Right lobe of liver (tissue), 6 donors: ENCODE results near the gene KCNN1. TPM values are rescaled to one million over a fixed set of nuclear protein-coding genes. Genes with fewer than 3 reads are reported as not detected.

Experiments used
- ATAC-seq, 4 donors: fragments of 200-7000 bp; cut with Tn5 transposase; one replicate each; pipeline ENCODE4 v1.9.1; 2020; ENCODE audit warnings: mild to moderate bottlenecking in 4 of 4, moderate library complexity in 4 of 4
- DNase-seq, 3 donors: peaks; one replicate each; pipeline ENCODE4 v3.0.0-alpha.2; 2020
- H3K27ac ChIP-seq, 3 donors: fragments of 200-600 bp; one replicate each; pipeline ENCODE4 v1.8.0; 2022
- H3K27me3 ChIP-seq, 2 donors: fragments of 200-600 bp; one replicate each; pipeline ENCODE4 v1.8.0; 2022
- H3K36me3 ChIP-seq, 4 donors: fragments of 200-600 bp; sonication (generic) in 1 of 4; one replicate each; pipeline versions ENCODE4 v1.5.1 to v1.8.0; 2017 to 2022; ENCODE audit warnings: control low read depth in 1 of 4
- H3K4me1 ChIP-seq, 4 donors: fragments of 200-600 bp; sonication (generic) in 1 of 4; one replicate each; pipeline versions ENCODE4 v1.5.1 to v1.8.0; 2017 to 2022; ENCODE audit warnings: control low read depth in 1 of 4
- H3K4me3 ChIP-seq, 3 donors: fragments of 200-600 bp; one replicate each; pipeline ENCODE4 v1.8.0; 2022
- H3K9me3 ChIP-seq, 4 donors: fragments of 200-600 bp; sonication (generic) in 1 of 4; one replicate each; pipeline versions ENCODE4 v1.5.1 to v1.8.0; 2017 to 2022; ENCODE audit warnings: control low read depth in 1 of 4
- CTCF ChIP-seq, 4 donors: fragments of 200-600 bp in 3 of 4; fragments of 450-650 bp in 1 of 4; IDR thresholded peaks; one replicate each; pipeline versions ENCODE4 v1.5.1 to v1.8.0; 2016 to 2022; ENCODE audit warnings: antibody characterized with exemption in 4 of 4, mild to moderate bottlenecking in 2 of 4
- POLR2A ChIP-seq: fragments of 450-650 bp; IDR thresholded peaks from one replicate; pipeline ENCODE4 v1.6.1; 2017; ENCODE audit warnings: antibody characterized with exemption, mild to moderate bottlenecking
- WGBS: methylation state at CpG from one replicate; pipeline ENCODE4 v1.1.6; 2018; ENCODE audit warnings: low coverage, low lambda C conversion rate; ENCODE audit not compliant: insufficient coverage; ENCODE audit errors: missing lambda C conversion rate; 5-methylcytosine and 5-hydroxymethylcytosine counted together
- intact Hi-C, 2 donors: fragments of 100-400 bp; cut with DNase I; formaldehyde crosslinking; loops; one replicate each; pipeline versions ENCODE4 v1.11.2 to v1.14.1; 2022
- small RNA-seq, 2 experiments: library from RNA; depleted of rRNA; stranded (forward); fragments of <200 nt; gene quantifications; one replicate each; pipeline ENCODE3, GENCODE V24; 2016
- total RNA-seq, 6 experiments: library from RNA; depleted of rRNA in 2 of 6; stranded (reverse); fragments of >200 nt in 2 of 6; fragmentation: NEBNext Ultra II Directional in 3 of 6; extraction: Animal tissue kit (Norgen Biotek cat#: 25700) in 3 of 6; gene quantifications; one replicate each; pipeline versions ENCODE4 v1.1.0 to v1.2.4, GENCODE V29; 2016 to 2023
- donor health status: DM: no; HTN: yes; CAD: no.
- donor health status: DM: no; HTN: no; CAD: no.
- donor health status: DM: no; HTN: no; CAD: no.
- donor health status: DM: no; HTN: yes; CAD: no.
- donor health status: DM: no; HTN: yes; CAD: no.

Gene KCNN1
- total RNA-seq, 6 experiments from 2014 or later = not detected

GRCh38 chr19:18044825-18045304 is 78.0 kb downstream of the KCNN1 start:
- peak; percentile 61 to 78 (median 73) for ATAC-seq
- WGBS = 0% methylated on average over 6 of the region's 12 CpGs

GRCh38 chr19:18045307-18046050 is 78.6 kb downstream of the KCNN1 start:
- peak overlapping the region; percentile 84 to 96 (median 96) for H3K27ac ChIP-seq
- H3K36me3 ChIP-seq = no peaks in the 10 kb centered on the region
- DNase-seq (no peak), ATAC-seq (no peak)
- no peaks in the 10 kb centered on the region for H3K27me3 ChIP-seq
- peak overlapping the region; percentile 32 to 54 (median 41) for H3K4me3 ChIP-seq
- TF ChIP-seq POLR2A (no peak), CTCF (IDR thresholded peaks at IDR 0.05) (no peak)
- peaks cover 0 to 42% (median 15%) of the 10 kb centered on the region in 4 donors for H3K4me1 ChIP-seq
- intact Hi-C loops = no loop called here
- no peaks in the 10 kb centered on the region for H3K9me3 ChIP-seq
- WGBS = 63% methylated on average over 5 of the region's 7 CpGs

More at GRCh38 chr19:18044825-18045304, 78.0 kb downstream of the KCNN1 start:
- peak; percentile 79 to 86 (median 85) for DNase-seq
- H3K4me3 ChIP-seq = peak overlapping the region; percentile 32 to 54 (median 41)
- peak overlapping the region; percentile 84 to 96 (median 96) for H3K27ac ChIP-seq
- H3K36me3 ChIP-seq = no peaks in the 10 kb centered on the region
- intact Hi-C loops = no loop called here
- peak; percentile 34 for TF ChIP-seq POLR2A
- no peak for TF ChIP-seq CTCF (IDR thresholded peaks at IDR 0.05)
- H3K4me1 ChIP-seq = peaks cover 0 to 36% (median 14%) of the 10 kb centered on the region in 4 donors
- no peaks in the 10 kb centered on the region for H3K27me3 ChIP-seq
- H3K9me3 ChIP-seq = no peaks in the 10 kb centered on the region

GRCh38 chr19:18046059-18046718 is 79.3 kb downstream of the KCNN1 start:
- H3K27ac ChIP-seq = peak overlapping the region; percentile 84 to 96 (median 96)
- DNase-seq = peak in 1 of 3 donors; percentile 79
- WGBS = 48% methylated on average over 14 of the region's 14 CpGs

GRCh38 chr19:18049385-18049784 is 82.5 kb downstream of the KCNN1 start:
- Histone ChIP-seq H3K9me3 (no peaks in the 10 kb centered on the region), H3K27ac (peak overlapping the region; percentile 89 to 99 (median 96)), H3K4me1 (peaks cover 0 to 62% (median 20%) of the 10 kb centered on the region in 4 donors), H3K36me3 (no peaks in the 10 kb centered on the region), H3K27me3 (no peaks in the 10 kb centered on the region), H3K4me3 (peak overlapping the region in 1 of 3 donors; percentile 8)
- 18% methylated on average over 8 of the region's 10 CpGs for WGBS
- peak; percentile 66 to 83 (median 78) for ATAC-seq
- TF ChIP-seq POLR2A (peak; percentile 72), CTCF (IDR thresholded peaks at IDR 0.05) (no peak)
- intact Hi-C loops = no loop called here
- peak; percentile 97 to 98 (median 98) for DNase-seq

More at GRCh38 chr19:18046059-18046718, 79.3 kb downstream of the KCNN1 start:
- Histone ChIP-seq H3K36me3 (no peaks in the 10 kb centered on the region), H3K4me1 (peaks cover 0 to 46% (median 18%) of the 10 kb centered on the region in 4 donors), H3K27me3 (no peaks in the 10 kb centered on the region), H3K9me3 (no peaks in the 10 kb centered on the region), H3K4me3 (no peak overlapping the region)
- peak in 2 of 4 donors; percentile 4 to 46 for ATAC-seq
- TF ChIP-seq CTCF (IDR thresholded peaks at IDR 0.05) (no peak), POLR2A (no peak)
- intact Hi-C loops = no loop called here

Small RNA genes within 50 kb of the gene (small RNA-seq; reads per million reads assigned to genes)
- 0 reads per million in 2 experiments for gene RNA5SP468

Other genes with a start within 250 kb of the KCNN1 start
- gene MAP1S, start 247.6 kb upstream of the KCNN1 start, total RNA-seq = 10 to 100 TPM; 11.1 to 31.3 (median 14.9) TPM
- gene FCHO1, start 215.6 kb upstream of the KCNN1 start, total RNA-seq = 1 to 10 TPM in 4 of 6 experiments, under 1 TPM in 2; 0.93 to 3.6 (median 1.3) TPM
- gene B3GNT3, start 172.0 kb upstream of the KCNN1 start, total RNA-seq = 10 to 100 TPM in 2 of 6 experiments, 1 to 10 TPM in 3, under 1 TPM in 1; 0.26 to 13.6 (median 3.1) TPM
- not detected for gene INSL3, start 145.6 kb upstream of the KCNN1 start, total RNA-seq
- gene JAK3, start 119.1 kb upstream of the KCNN1 start, total RNA-seq = 1 to 10 TPM; 1.1 to 5.5 (median 2.3) TPM
- 100 to 1,000 TPM; 449 to 778 (median 494) TPM for gene RPL18A, start 107.2 kb upstream of the KCNN1 start, total RNA-seq
- not detected for gene SLC5A5, start 95.2 kb upstream of the KCNN1 start, total RNA-seq
- 10 to 100 TPM; 20.6 to 45.3 (median 30.7) TPM for gene CCDC124, start 34.1 kb upstream of the KCNN1 start, total RNA-seq
- 10 to 100 TPM in 4 of 6 experiments, 1 to 10 TPM in 2; 3.6 to 28.5 (median 10.8) TPM for gene ARRDC2, start 41.1 kb downstream of the KCNN1 start, total RNA-seq
- gene IL12RB1, start 119.8 kb downstream of the KCNN1 start, total RNA-seq = 1 to 10 TPM in 1 of 6 experiments, under 1 TPM in 5; 0.25 to 2.0 (median 0.70) TPM
- gene MAST3, start 130.7 kb downstream of the KCNN1 start, total RNA-seq = 10 to 100 TPM in 3 of 6 experiments, 1 to 10 TPM in 3; 8.0 to 17.9 (median 10.0) TPM
- gene PIK3R2, start 186.1 kb downstream of the KCNN1 start, total RNA-seq = 10 to 100 TPM; 11.1 to 21.4 (median 14.6) TPM
- gene IFI30, start 206.7 kb downstream of the KCNN1 start, total RNA-seq = 100 to 1,000 TPM in 3 of 6 experiments, 10 to 100 TPM in 3; 54.0 to 205 (median 91.8) TPM
- 10 to 100 TPM in 2 of 6 experiments, 1 to 10 TPM in 4; 6.5 to 26.4 (median 7.5) TPM for gene MPV17L2, start 226.1 kb downstream of the KCNN1 start, total RNA-seq
- 1 to 10 TPM in 3 of 6 experiments, under 1 TPM in 3; 0.81 to 2.6 (median 1.4) TPM for gene RAB3A, start 236.9 kb downstream of the KCNN1 start, total RNA-seq